ENCODE data around the gene MAGEL2. TPM values are rescaled to one million over a fixed set of nuclear protein-coding genes. Genes with fewer than 3 reads are reported as not detected.

Gene MAGEL2
- total and polyA plus RNA-seq, 10 of the 15 experiments (the other 5 are each of a cell fraction or from before 2014, with no cell fraction given): not detected

GRCh38 chr15:23690450-23690852, 42.8 kb upstream of the MAGEL2 start:
- WGBS (ENCODE audit: insufficient coverage, insufficient replicate concordance, low lambda C conversion rate, missing lambda C conversion rate): 67% methylated on average over 5 of the region's 5 CpGs
- H3K9me3 ChIP-seq (replicated peaks; ENCODE audit: control insufficient read depth, insufficient read depth, low read length): no peaks in the 10 kb centered on the region; the same call in 2 of the 3 replicates
- H3K4me3 ChIP-seq: no peak overlapping the region
- no peaks in the 10 kb centered on the region for H4K20me1 ChIP-seq (ENCODE audit: control insufficient read depth, insufficient read depth)
- CTCF ChIA-PET: no interaction called here
- H3K36me3 ChIP-seq (ENCODE audit: control insufficient read depth in 2 of 2, insufficient read depth in 2 of 2, low read length in 1 of 2): no peaks in the 10 kb centered on the region
- no peak overlapping the region for H3K27ac ChIP-seq (ENCODE audit: control insufficient read depth, insufficient read depth)
- no peak for ATAC-seq
- in situ Hi-C loops (cut with MboI): no loop called here
- intact Hi-C loops (cut with micrococcal nuclease; ENCODE audit: unreplicated experiment): no loop called here
- POLR2A ChIA-PET: no interaction called here
- no peak overlapping the region for H3K9ac ChIP-seq (ENCODE audit: control insufficient read depth, insufficient read depth, low read length)
- RAD21 ChIA-PET (ENCODE audit: unreplicated experiment): no interaction called here
- no peaks in the 10 kb centered on the region for H3K4me1 ChIP-seq (ENCODE audit: control insufficient read depth, insufficient read depth, low read length)
- H3K27me3 ChIP-seq (replicated peaks in 1 of 2; ENCODE audit: control insufficient read depth in 2 of 2, insufficient read depth in 2 of 2, low read length in 1 of 2): no peaks in the 10 kb centered on the region
- H3K4me2 ChIP-seq (ENCODE audit: control insufficient read depth, insufficient read depth): no peak overlapping the region
- FAIRE-seq: no peak
- no peak for DNase-seq (ENCODE audit: low read depth, low spot score)
- no peaks in the 10 kb centered on the region for H3K79me2 ChIP-seq (ENCODE audit: control insufficient read depth, insufficient read depth, low read length)
- SMC1A ChIA-PET (ENCODE audit: uncharacterized antibody, unreplicated experiment): no interaction called here
- H2AFZ ChIP-seq (ENCODE audit: control insufficient read depth, low read depth, low read length): no peak overlapping the region
- no TSS peak for BruUV-seq (replicated peaks)
- TF ChIP-seq RELA (IDR thresholded peaks at IDR 0.05; ENCODE audit: borderline replicate concordance, partially characterized antibody): no peak
- TF ChIP-seq KDM1A (IDR thresholded peaks at IDR 0.05; ENCODE audit: borderline replicate concordance): no peak
- no peak for TF ChIP-seq NFXL1 (IDR thresholded peaks at IDR 0.05; ENCODE audit: borderline replicate concordance)
- no peak for TF ChIP-seq MYB (IDR thresholded peaks at IDR 0.05; ENCODE audit: borderline replicate concordance, low read depth, low read length)
- TF ChIP-seq RBBP5 (conservative IDR thresholded peaks at IDR 0.05): no peak
- TF ChIP-seq CREM (IDR thresholded peaks at IDR 0.05; ENCODE audit: low read depth): no peak
- no peak for TF ChIP-seq RAD51 (IDR thresholded peaks at IDR 0.05)
- no peak for TF ChIP-seq FOXK2 (IDR thresholded peaks at IDR 0.05)
- TF ChIP-seq YBX1 (IDR thresholded peaks at IDR 0.05): no peak
- no peak for TF ChIP-seq RELB (IDR thresholded peaks at IDR 0.05; ENCODE audit: low read depth)
- TF ChIP-seq BRCA1 (IDR thresholded peaks at IDR 0.05; ENCODE audit: low read depth, low read length): no peak
- TF ChIP-seq ETV6 (conservative IDR thresholded peaks at IDR 0.05 in 1 of 2, IDR thresholded peaks at IDR 0.05 in 1 of 2; ENCODE audit: borderline replicate concordance in 1 of 2, low read depth in 1 of 2): no peak
- TF ChIP-seq ZBTB40 (IDR thresholded peaks at IDR 0.05; ENCODE audit: borderline replicate concordance): no peak
- TF ChIP-seq SUPT20H (IDR thresholded peaks at IDR 0.05; ENCODE audit: borderline replicate concordance, control insufficient read depth, low read depth, low read length): no peak
- TF ChIP-seq POLR2AphosphoS5 (IDR thresholded peaks at IDR 0.05; ENCODE audit: low read length): no peak
- TF ChIP-seq USF2 (IDR thresholded peaks at IDR 0.05; ENCODE audit: borderline replicate concordance, low read depth, low read length): no peak

Measured in GM12878 (cell line).